Stimulated activated CD4-positive, alpha-beta T cell treated with anti-CD3 and anti-CD28 coated beads, TNF-alpha, amount 100 ng/mL, for 24 hours (primary cell): ENCODE measurements around the gene HIVEP3.

Source experiments
- DNase-seq, 3 experiments: peaks; one replicate each; pipeline ENCODE4 v3.0.0-alpha.2; 2020; ENCODE audit warnings: low read depth in 3 of 3

The HIVEP3 gene

DNA sequence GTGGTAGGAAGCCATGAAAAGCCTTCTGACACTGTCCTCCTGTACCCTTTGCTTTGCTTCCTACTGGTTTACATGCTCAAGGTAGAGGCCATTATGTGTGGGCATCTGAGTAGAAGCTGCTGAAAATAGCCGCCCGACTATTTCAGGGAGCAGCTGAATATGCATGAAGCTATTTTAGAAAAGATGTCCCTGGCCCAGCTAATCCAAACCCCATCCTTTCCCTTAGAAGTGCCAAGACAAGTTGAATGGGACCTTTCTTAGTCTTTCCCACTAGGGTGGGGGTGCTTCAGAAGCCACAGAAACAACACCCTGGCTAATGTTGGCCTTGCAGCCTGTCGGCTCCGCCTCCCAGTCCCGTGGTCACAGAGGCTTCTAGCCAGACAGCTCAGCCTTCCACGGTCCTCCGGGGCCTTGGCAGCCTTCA, 229.2 kb downstream of the HIVEP3 start:
- DNase-seq = no peak

DNA sequence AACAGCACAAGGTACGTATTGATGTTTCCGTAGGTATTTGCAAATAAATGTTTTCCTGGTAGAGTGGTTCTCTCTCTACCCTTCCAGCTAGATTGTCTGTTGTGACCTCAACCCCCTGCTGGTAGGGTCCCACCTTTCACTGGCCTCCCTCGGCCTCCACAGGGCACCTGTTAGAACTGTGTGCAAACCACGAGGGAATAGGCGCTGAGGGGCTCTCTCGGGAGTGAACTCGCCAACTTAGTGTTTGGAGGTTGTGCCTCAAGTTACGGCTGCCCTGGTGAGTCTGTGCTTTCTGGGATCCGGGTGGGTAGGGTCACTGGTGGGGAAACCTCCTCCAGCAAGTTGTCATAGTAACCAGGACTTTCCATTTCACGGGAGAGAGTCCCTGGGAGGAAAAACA, 229.6 kb downstream of the HIVEP3 start:
- no peak for DNase-seq

GRCh38 chr1:41687007-41687406, 231.7 kb downstream of the HIVEP3 start:
- no peak for DNase-seq

DNA sequence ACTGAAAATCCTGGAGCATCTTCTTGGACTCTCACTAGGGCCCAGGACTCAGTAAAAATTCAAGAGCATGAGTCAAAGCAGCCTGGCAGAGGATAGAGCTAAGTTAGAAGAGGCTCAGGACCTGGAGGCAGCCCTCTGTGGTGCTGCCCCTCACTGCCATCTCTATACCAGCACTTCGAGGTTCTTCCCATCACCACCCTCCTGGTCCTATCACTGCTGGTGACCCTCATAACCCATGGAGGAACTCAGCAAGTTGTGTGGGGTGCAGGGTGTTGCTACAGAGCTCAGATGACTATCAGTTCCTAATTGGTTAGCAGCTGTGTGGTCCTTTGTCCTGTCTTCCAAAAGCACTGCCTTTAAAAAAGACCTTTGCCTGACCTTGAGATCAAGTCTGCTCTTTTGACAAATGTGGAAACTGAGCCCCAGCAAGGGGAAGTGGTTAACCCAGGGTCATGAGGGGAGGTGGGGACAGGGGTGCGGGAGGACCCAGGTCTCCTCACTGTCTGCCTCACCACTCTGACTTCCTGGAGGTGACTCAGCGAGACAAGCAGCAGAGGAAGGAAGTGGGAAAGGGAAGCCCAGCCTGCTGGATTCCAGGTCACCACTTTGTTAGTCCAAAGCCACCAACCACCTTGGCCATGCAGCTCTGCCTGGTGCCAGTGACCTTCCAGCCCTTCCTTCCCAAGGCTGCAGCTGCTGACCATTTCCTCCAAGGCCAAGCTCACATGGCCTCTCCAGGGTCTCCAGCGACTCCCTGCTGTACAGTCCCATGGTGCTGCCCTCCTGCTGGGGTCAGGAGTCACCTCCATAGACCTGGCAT, 234.8 kb downstream of the HIVEP3 start:
- no peak for DNase-seq

GRCh38 chr1:41682845-41683625, 235.7 kb downstream of the HIVEP3 start:
- no peak for DNase-seq

GRCh38 chr1:41682149-41682548, 236.6 kb downstream of the HIVEP3 start:
- DNase-seq = no peak

GRCh38 chr1:41681331-41682098, 237.2 kb downstream of the HIVEP3 start:
- DNase-seq = no peak

GRCh38 chr1:41679994-41680393, 238.7 kb downstream of the HIVEP3 start:
- DNase-seq = no peak

- no peak for DNase-seq
Observed at GRCh38 chr1:41679531-41679930, 239.2 kb downstream of the HIVEP3 start.

DNA sequence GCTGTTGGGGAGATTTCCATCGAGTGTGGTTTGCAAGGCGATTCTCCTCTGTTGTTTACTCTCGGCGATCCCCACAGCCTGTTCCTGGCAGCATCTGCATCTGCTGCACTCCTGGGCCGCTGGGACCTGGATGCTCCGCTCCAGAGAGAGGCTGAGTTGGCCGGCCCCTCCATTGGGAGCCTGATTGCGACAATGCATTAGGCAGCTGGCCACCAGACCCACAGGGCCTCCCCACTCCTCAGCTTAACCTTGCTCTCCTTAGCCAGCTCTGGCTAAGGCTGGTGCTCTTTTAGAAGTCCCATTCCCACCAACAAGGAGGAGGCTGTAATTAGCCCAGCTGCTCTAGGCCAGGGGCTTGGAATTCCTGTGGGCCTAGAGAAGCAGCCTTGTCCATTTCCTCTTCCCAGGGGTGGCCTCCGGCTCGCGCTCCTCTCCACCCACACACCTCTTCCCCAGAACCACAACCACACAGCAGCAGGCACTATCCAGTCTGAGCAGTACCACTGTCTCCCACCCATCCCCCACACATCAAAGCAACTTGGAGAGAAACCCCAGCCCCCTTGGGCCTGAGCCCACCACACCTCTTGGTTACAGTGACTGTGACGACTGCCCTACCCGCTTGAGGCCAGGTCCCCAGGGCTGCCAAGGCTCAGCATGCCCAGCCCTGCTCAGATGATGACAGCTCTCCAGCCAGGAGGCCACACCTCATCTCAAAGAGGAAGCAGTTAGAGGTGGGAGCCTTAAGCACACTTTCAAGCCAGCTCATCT, 240.4 kb downstream of the HIVEP3 start:
- DNase-seq = no peak

DNA sequence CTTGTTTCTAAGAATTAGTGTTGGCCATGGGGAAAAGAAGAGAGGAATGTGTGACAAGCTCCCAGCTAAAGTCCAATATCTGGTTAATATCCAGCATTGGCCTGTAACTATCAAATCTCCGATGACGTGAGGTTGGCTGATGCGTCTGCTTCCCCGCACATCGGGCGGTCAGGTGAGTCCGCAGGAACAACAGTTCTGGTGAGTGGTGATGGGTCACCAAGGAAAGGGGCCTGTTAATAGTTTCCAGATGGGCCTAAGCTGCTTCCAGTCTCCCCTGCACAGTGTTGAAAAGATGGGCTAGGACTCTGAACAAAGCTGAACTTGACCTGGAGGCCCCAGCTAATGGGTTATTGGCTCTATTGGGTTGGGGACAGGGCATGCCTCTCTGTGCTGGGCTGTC, 241.1 kb downstream of the HIVEP3 start:
- no peak for DNase-seq

DNA sequence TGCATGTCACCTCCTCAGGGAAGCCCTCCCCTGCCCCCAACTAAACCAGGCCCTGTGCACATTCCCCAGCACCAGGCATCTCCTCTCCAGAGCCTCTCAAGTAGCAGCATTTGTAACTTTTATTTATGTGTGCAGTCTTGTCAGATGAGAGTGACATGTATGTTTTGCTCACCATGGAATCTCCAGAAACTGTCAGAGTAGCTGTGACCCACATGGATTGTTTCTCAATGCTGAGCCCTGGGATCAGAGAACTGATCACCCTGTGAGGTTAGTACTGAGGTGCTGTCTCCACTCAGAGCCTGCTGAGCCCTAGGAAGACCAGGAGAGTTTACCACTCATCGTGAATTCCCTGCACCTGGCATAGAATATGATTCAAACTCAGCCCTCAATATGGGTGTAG, 243.3 kb downstream of the HIVEP3 start:
- no peak for DNase-seq

DNA sequence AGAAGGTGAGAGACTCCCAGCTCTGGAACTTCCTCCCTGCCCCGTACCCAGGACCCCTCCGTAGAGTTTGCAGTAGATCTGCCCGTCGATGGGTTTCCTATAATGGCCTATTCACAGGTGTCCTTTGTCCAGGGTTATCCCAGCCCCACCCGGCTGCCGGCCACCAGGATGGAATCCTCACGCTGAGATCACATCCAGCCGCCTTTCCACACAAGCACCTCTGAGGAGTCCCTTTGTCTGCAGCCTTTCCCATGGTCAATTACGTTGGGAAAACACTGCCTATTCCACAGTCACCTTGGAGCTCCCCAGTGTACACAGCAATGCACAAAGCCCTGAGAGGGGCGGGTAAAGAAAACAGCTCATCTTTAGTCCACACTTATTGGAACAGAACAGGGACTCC, 244.2 kb downstream of the HIVEP3 start:
- DNase-seq = no peak

DNA sequence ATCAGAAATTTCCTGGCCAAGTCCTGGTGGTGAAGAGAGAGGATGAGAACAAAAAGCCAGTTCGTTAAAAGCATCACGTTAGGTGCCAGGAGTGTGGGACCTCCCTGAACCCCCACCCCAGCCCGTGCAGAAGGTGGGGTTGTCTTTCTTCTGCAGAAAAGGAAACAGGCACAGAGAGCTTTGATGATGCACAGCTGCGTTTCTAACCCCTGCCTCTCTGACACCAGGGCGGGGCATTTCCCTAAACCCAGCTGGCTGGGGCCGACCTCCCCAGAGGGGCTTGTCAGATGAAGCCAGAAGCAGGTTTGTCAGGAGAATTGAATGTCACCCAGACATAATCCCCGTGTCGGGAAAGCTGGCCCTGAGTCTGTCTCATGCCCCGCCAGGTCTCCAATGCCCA, 244.9 kb downstream of the HIVEP3 start:
- DNase-seq = no peak

- no peak for DNase-seq
Observed at GRCh38 chr1:41673378-41673777, 245.3 kb downstream of the HIVEP3 start.

- DNase-seq = no peak
Observed at GRCh38 chr1:41672641-41673361, 245.9 kb downstream of the HIVEP3 start.

- DNase-seq = no peak
Observed at GRCh38 chr1:41672173-41672572, 246.5 kb downstream of the HIVEP3 start.

DNA sequence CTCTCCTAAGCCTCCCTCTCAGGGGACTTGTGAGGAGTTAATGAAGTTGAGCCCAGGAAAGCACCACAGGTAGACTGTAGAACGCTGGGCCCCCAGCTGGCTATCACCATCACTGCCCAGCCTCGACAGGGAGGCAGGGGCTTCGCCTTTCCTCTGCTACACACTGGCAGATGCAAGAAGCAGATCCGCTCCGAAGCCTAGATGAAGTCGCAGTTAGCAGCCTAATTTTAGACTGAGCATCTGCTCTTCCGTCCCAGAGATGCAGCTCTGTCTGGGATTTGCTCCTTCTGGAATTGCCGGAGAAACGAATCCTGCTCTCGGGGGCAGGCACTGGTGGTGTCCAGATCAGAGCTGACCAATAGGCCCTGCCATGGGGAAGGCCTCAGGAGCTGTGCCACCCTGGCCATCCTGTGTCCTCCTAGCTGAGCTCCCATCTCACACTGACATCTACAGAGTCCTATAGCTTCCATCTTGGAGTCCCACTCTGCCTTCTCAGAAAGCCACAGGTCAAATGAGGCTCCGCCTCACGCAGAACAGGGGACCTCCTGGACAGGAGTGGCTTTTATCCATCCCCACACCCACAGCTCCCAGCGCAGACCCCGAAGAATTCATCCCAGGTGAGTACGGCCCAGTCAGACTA, 247.5 kb downstream of the HIVEP3 start:
- DNase-seq = no peak

- DNase-seq = no peak
Observed at GRCh38 chr1:41670217-41670957, 248.3 kb downstream of the HIVEP3 start.

GRCh38 chr1:41668967-41669366, 249.8 kb downstream of the HIVEP3 start:
- no peak for DNase-seq
